OCI-M2 (cell line): ENCODE data around the gene TRIM37.
"Not testable (repeated sequence)": the region's sequence is repeated elsewhere in the genome, so short reads cannot be mapped to it uniquely, and the experiment has no call there.

Experiments used
- DNase-seq: peaks from one replicate; lab custom pipeline; 2025; ENCODE audit not compliant: unreplicated experiment; lab: John Stamatoyannopoulos, UW

TRIM37 gene

DNA sequence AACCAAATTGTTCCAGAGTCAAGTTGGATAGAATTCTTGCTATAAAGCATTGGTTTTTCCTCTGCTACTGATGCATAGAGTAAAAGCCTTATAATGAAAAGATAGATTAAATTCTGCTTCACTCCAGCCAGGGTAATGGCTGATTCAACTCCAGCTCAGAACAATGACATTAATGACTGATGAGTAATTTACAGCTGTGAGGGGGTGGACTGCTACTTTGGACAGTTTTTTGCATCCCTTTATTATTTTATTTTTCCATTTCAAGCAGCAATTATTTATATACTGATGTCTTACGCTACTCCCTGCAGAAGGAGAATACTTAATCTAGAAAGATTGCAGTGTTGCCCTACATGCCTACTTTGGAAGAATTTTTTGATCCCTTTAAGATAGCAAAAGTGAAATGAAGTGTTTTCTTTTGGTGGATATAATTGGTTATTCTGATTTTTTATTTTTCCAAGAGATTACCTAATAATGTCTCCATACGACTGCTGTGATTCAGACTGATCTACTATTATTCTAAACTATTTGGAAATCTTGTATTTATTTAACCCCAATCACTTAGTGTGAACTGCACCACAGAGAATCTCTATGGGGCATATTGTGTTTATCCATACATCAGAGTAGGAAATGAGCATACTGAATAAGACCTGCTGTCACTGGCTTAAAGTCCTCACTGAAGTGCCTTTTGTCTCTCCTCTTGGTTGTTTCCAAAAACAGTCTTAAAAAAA is 149.5 kb downstream of the TRIM37 start:
- DNase-seq: no peak

DNA sequence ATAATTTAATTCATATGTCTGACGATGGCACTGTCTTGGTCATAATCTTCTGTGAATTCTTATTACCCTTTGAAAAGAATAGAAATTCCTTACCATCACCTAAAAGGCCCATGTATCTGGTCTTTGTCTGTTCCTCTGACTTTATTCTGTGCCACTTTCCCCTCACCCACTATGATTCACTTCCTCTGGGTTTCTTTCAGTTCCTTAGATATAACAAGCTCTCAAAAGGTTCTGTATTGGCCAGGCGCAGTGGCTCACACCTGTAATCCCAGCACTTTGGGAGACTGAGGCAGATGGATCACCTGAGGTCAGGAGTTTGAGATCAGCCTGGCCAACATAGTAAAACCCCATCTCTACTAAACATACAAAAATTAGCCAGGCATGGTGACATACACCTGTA is 152.3 kb downstream of the TRIM37 start:
- not testable (repeated sequence) for DNase-seq

DNA sequence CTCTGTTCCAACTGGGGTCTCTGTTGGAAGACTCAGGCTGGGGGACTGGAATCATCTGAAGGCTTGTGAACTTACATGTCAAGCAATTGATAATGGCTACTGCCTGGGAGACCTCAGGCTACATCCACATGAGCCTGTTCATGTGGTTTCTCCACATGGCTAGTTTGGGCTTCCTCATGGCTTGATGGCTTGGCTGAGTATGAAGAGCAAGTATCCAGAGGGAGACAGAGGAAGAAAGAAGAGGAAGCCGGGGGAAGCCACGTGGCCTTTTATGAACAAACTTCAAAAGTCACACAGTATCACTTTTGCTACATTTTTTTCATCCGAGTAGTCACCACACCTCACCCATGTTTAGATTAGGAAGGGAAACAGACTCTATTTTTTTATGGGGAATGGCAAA is 158.9 kb downstream of the TRIM37 start:
- no peak for DNase-seq

DNA sequence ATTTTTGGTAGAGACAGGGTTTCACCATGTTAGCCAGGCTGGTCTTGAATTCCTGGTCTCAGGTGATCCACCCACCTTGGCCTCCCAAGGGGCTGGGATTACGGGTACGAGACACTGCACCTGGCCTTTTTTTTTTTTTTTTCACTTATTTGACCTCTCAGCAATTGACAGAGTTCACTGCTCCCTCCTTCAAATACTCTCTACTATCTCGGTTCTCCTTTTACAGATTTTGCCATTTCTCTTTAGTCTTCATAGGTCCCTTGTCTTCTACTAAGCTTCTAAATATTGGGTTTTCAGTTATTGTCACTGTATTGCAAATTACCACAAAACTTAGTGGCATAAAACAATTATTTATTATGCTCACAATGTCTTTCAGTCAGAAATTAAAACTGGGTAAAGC is 159.3 kb downstream of the TRIM37 start:
- DNase-seq: no peak

DNA sequence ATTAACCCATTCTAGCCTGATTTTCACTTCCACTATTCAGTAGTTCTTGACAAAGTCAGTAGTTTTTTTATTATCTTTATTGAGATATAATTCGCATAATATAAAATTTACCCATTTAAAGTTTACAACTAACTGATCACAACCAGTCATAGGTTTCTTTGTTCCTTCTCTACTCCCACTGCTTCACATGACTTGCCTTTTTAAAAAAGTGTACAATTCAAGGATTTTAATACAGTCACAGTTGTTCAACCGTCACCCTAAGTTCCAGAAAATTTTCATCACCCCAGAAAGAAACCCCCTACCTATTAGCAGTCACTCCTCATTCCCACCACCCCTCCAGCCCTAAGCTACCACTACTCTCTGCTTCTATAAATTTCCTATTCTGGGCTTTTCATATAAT is 162.5 kb downstream of the TRIM37 start:
- no peak for DNase-seq

DNA sequence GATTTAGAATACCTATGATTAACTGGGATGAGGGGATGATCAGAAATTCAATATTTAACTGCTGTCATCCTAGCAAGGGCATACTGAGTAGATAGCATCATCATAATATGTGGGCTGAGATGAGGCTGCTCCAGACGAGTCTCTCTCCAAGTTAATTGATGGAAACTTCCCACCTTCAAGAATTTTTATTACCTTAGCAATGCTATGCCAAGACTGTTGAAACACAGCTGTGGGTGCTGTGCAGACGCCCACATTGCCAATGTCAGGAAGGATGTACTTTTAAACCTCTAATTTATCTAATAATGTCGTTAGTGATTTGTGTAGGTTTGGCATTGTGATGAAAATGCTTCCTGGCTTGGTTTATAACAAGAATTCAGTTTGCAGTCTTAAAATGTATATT is 170.4 kb downstream of the TRIM37 start:
- no peak for DNase-seq

DNA sequence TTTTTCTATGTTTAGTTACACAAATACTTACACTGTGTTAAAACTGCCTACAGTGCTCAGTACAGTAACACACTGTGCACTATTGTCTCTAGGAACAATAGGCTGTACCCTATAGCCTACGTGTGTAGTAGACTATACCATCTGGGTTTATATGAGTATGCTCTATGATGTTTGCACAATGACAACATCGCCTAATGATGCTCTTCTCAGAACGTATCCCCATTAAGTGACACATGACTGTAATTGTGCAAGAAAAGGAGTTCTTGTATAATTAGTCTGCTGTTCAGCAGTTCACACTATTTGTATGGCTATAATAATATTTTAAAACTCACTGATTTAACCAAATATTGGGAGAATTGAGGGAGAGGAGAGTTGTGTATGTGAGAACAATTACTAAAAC is 173.7 kb downstream of the TRIM37 start:
- no peak for DNase-seq
